Neutrophil (primary cell): ENCODE results near the gene PDGFD.

Experiments used
- H3K27ac ChIP-seq: fragments of 200-600 bp; sonication (generic); 2 replicates; pipeline ENCODE4 v1.5.1; 2016; ENCODE audit warnings: mild to moderate bottlenecking, moderate library complexity
- H3K27me3 ChIP-seq: fragments of 200-600 bp; sonication (generic); 2 replicates; pipeline ENCODE4 v1.6.0; 2016; ENCODE audit warnings: mild to moderate bottlenecking
- H3K36me3 ChIP-seq: fragments of 200-600 bp; sonication (generic); 2 replicates; pipeline ENCODE4 v1.5.1; 2017
- H3K4me1 ChIP-seq, 2 experiments: fragments of 200-600 bp in 1 of 2; sonication (generic) in 1 of 2; 1 replicate in 1 of 2; 2 replicates in 1 of 2; pipeline versions ENCODE4 v1.5.1 to v1.6.1; 2013 to 2016; ENCODE audit warnings: low read depth in 1 of 2, low read length in 1 of 2, mild to moderate bottlenecking in 1 of 2, moderate library complexity in 1 of 2; ENCODE audit not compliant: control insufficient read depth in 1 of 2, insufficient read depth in 1 of 2
- H3K4me3 ChIP-seq, 2 experiments: fragments of 200-600 bp in 1 of 2; sonication (generic) in 1 of 2; 1 replicate in 1 of 2; 2 replicates in 1 of 2; pipeline ENCODE4 v1.5.1; 2013 to 2016; ENCODE audit warnings: low read depth in 1 of 2, low read length in 1 of 2, mild to moderate bottlenecking in 1 of 2, moderate library complexity in 1 of 2
- H3K9me3 ChIP-seq: fragments of 200-600 bp; sonication (generic); 2 replicates; pipeline ENCODE4 v1.5.1; 2016
- TF ChIP-seq, protein P1 (sequence below): fragments of 200-600 bp; sonication (generic); IDR thresholded peaks from 2 replicates; pipeline ENCODE4 v1.5.1; 2016; ENCODE audit warnings: antibody characterized with exemption

PDGFD gene

GRCh38 chr11:104095791-104096190, 68.2 kb downstream of the PDGFD start:
- Histone ChIP-seq H3K36me3 (no peaks in the 10 kb centered on the region), H3K4me3 (no peak overlapping the region), H3K27ac (no peak overlapping the region), H3K27me3 (no peaks in the 10 kb centered on the region), H3K9me3 (no peaks in the 10 kb centered on the region), H3K4me1 (no peaks in the 10 kb centered on the region)
- TF ChIP-seq, protein P1, sequence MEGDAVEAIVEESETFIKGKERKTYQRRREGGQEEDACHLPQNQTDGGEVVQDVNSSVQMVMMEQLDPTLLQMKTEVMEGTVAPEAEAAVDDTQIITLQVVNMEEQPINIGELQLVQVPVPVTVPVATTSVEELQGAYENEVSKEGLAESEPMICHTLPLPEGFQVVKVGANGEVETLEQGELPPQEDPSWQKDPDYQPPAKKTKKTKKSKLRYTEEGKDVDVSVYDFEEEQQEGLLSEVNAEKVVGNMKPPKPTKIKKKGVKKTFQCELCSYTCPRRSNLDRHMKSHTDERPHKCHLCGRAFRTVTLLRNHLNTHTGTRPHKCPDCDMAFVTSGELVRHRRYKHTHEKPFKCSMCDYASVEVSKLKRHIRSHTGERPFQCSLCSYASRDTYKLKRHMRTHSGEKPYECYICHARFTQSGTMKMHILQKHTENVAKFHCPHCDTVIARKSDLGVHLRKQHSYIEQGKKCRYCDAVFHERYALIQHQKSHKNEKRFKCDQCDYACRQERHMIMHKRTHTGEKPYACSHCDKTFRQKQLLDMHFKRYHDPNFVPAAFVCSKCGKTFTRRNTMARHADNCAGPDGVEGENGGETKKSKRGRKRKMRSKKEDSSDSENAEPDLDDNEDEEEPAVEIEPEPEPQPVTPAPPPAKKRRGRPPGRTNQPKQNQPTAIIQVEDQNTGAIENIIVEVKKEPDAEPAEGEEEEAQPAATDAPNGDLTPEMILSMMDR: no peak

DNA sequence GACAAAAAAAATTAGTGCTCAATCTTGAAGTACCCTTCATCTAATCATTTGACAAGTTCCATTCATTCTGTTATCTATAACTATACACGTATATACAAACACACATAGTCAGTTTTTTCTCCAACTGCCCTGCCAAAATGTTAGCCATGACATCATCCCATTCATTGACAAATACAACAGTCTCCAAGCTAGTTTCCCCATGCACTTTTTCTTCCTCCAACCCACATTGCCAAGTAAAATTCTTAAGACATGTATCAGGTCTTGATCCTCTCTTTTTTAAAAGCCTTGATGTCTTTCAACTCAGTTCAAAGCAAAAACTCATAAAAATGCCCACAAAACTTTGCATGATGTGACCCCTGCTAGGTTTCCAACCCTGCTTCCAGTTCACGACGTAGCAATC, 69.4 kb downstream of the PDGFD start:
- Histone ChIP-seq H3K4me1 (no peaks in the 10 kb centered on the region), H3K9me3 (no peaks in the 10 kb centered on the region), H3K4me3 (no peak overlapping the region), H3K27me3 (no peaks in the 10 kb centered on the region), H3K27ac (no peak overlapping the region), H3K36me3 (no peaks in the 10 kb centered on the region)
- TF ChIP-seq, protein P1: no peak

- Histone ChIP-seq H3K4me1 (no peaks in the 10 kb centered on the region), H3K27ac (no peak overlapping the region), H3K36me3 (no peaks in the 10 kb centered on the region), H3K4me3 (no peak overlapping the region), H3K27me3 (no peaks in the 10 kb centered on the region), H3K9me3 (no peaks in the 10 kb centered on the region)
- TF ChIP-seq, protein P1: no peak
These were observed 70.3 kb downstream of the PDGFD start for GRCh38 chr11:104093426-104094280.

GRCh38 chr11:104092744-104093143, 71.2 kb downstream of the PDGFD start:
- TF ChIP-seq, protein P1: no peak
- no peaks in the 10 kb centered on the region for H3K4me1 ChIP-seq

DNA sequence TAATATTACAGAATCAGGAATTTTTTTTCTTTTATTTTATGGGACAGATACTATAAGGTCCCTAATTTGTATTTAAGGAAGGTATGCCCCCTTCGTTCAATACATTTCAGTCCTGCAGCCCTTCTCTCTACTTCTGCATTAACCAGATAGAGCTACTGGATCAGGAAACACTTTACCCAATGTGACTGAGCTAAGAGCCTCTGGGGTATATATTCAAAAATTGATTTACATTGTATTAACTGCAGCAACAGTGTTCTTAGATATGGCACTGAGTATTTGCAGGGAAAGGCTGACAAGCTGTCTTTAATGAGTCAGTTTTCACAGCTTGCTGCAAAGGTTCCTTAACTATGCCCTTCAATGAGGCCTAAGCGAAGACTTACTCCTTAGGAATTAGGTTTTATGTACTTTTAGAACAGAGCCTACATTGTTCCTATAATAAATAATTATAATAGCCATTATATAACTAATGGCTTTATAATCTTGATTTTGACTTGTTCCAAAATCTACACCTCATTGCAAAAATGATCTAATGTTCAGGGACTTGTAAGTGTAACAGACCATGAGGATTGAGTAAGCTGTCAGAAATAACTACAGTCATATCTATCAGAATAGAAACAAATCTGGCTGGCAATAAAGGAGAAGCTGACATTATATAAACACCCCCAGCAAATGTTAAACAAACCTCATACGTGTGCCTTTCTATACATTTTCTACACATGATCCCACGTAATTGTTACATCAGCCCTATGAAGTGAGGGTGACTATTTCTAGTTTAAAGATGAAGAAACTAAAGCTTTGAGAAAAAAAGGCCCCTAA, 72.5 kb downstream of the PDGFD start:
- H3K36me3 ChIP-seq: no peaks in the 10 kb centered on the region
- no peaks in the 10 kb centered on the region for H3K27me3 ChIP-seq
- no peaks in the 10 kb centered on the region for H3K4me1 ChIP-seq
- no peak overlapping the region for H3K27ac ChIP-seq
- no peaks in the 10 kb centered on the region for H3K9me3 ChIP-seq
- TF ChIP-seq, protein P1: no peak
- H3K4me3 ChIP-seq: no peak overlapping the region

More at GRCh38 chr11:104092744-104093143, 71.2 kb downstream of the PDGFD start:
- Histone ChIP-seq H3K4me3 (no peak overlapping the region), H3K36me3 (no peaks in the 10 kb centered on the region), H3K9me3 (no peaks in the 10 kb centered on the region), H3K27me3 (no peaks in the 10 kb centered on the region), H3K27ac (no peak overlapping the region)
